Urothelium cell line (cell line): ENCODE measurements around the gene SMAD7.

ENCODE experiments used
- DNase-seq: peaks from one replicate; pipeline ENCODE4 v3.0.0; 2011; ENCODE audit warnings: low spot score, mixed read lengths
- FAIRE-seq: peaks from 2 replicates; lab custom pipeline; 2011; peaks lifted over from hg19 to GRCh38; lab: Jason Lieb, UNC

The SMAD7 gene

DNA sequence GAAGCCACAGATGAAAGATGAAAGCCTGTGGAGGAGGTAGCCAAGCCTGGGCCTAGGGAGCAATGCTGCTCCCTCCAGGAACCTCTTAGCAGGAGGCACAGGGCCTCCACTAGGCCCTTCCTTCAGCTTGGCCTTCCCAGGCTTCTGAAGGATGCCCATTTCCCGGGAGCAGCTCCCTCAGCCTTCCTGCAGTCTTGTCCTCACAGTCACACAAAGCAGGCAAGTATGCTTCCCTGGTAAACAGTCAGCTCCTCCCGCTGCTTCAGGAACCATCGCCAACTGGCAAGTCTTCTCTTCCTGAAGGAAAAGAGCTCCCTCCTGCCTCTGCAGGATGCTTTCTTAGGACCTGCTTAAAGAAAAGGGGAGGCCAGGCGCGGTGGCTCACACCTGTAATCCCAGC, 53.2 kb downstream of the SMAD7 start:
- DNase-seq = no peak
- no peak for FAIRE-seq

GRCh38 chr18:48896875-48897511, 53.8 kb downstream of the SMAD7 start:
- no peak for DNase-seq
- no peak for FAIRE-seq

- FAIRE-seq = no peak
These were observed 54.4 kb downstream of the SMAD7 start for GRCh38 chr18:48896326-48896874.

GRCh38 chr18:48894799-48895346, 55.9 kb downstream of the SMAD7 start:
- FAIRE-seq = no peak

More at GRCh38 chr18:48896326-48896874, 54.4 kb downstream of the SMAD7 start:
- DNase-seq = no peak

GRCh38 chr18:48893608-48894600, 56.9 kb downstream of the SMAD7 start:
- FAIRE-seq (no peak), DNase-seq (no peak)

More at GRCh38 chr18:48894799-48895346, 55.9 kb downstream of the SMAD7 start:
- DNase-seq = no peak

DNA sequence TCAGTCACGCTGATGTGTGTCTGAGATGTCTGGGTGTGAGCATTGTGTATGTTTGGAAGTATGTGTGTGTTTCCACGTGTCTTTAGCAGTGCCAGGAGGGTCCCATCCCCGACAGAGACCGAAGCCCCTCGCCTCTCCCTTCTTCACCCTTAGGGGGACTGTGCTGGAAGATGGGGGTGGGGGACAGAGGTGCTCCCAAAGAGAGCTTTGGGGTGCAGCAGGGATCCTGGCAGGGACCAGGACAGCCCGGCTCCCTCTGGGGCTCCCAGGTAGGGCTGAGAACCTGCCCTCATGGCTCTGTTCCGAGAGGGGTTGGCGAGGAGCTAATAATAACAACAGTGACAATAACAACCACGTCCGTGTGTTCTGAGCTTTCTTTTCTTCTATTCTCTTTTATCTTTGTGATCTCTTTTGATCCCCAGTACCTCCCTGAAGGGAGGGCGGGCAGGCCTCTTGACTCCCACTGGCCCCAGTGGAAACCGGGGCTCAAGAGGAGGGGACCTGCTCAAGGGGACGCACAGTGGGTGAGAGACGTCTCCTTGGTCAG, 57.6 kb downstream of the SMAD7 start:
- FAIRE-seq = no peak
- DNase-seq = no peak

- FAIRE-seq = no peak
These were observed 58.5 kb downstream of the SMAD7 start for GRCh38 chr18:48892146-48892855.

DNA sequence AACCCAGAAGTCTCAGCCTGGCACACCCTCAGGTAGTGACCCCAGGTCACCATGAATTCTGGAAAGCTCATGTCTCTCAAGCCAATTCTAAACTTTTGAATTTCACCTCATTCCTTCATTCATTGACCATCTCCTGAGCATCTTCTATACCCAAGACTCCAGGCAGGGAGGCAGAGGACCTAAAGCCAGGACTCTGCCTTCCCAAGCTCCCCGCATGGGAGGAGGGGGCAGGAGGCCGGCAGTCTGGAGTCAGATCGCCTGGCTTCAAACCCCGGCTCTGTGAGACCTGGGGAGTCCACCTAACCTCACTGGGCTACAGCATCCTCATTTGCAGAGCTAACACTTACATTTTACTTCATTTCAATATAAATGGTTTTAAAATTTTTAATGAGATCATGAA, 59.0 kb downstream of the SMAD7 start:
- no peak for DNase-seq
- FAIRE-seq = no peak

More at GRCh38 chr18:48892146-48892855, 58.5 kb downstream of the SMAD7 start:
- no peak for DNase-seq

- no peak for FAIRE-seq
These were observed 60.6 kb downstream of the SMAD7 start for GRCh38 chr18:48889981-48890762.

DNA sequence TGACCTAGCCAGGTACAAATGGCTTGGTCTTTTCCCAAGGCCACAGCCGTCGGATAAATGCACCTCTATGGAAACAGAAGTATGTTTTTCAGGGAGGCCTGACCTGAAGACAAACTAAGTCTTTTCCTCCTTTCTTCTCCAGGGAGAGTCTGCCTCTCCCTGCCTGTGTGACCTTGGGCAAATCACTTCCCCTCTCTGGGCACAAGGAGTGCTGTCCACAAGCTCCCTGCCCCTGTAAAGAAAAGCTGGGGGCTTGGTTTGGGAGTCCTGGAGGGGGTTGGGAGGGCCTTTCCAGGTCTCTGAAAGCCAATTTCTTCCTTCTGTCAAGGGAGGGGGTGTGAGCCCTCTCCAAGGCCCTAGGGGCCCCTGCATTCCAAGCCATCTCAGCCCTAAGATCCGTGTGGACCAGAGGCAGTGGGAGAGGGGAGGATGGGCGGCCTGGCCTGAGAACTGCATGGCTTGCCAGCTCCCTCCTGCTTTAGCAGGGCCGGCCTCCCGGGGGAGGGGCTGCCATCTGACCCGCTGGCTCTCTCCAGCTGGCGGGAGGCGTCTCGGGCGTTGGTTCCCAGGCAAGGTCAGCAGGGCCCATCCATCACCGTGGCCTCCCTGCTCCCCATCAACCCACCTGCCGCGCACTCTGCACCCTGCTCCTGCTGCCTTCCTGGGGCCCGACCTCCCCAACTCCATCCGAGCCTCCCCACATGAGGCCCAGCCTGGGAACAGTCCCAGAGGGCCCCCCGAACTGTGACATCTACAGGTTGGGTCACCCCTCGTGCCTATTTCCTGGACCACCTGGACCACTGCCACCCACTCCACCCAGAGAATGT, 61.4 kb downstream of the SMAD7 start:
- DNase-seq = no peak
- no peak for FAIRE-seq

More at GRCh38 chr18:48889981-48890762, 60.6 kb downstream of the SMAD7 start:
- no peak for DNase-seq

DNA sequence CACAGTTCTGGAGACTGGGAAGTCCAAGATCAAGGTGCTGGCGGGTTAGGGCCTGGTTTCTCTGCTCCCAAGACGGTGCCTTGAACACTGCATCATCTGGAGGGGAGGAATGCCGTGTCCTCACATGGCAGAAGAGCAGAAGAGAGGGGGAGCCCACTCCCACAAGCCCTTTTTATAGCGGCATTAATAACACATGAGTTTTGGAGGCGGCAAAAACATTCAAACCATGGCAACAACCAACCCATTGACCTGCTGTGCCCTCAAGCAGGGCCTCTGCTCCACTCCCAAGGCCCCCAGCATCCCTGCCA, 62.0 kb downstream of the SMAD7 start:
- DNase-seq = no peak
- no peak for FAIRE-seq

- FAIRE-seq (no peak), DNase-seq (no peak)
These were observed 62.6 kb downstream of the SMAD7 start for GRCh38 chr18:48887905-48888772.

- no peak for DNase-seq
- FAIRE-seq = no peak
These were observed 63.4 kb downstream of the SMAD7 start for GRCh38 chr18:48887294-48887904.

DNA sequence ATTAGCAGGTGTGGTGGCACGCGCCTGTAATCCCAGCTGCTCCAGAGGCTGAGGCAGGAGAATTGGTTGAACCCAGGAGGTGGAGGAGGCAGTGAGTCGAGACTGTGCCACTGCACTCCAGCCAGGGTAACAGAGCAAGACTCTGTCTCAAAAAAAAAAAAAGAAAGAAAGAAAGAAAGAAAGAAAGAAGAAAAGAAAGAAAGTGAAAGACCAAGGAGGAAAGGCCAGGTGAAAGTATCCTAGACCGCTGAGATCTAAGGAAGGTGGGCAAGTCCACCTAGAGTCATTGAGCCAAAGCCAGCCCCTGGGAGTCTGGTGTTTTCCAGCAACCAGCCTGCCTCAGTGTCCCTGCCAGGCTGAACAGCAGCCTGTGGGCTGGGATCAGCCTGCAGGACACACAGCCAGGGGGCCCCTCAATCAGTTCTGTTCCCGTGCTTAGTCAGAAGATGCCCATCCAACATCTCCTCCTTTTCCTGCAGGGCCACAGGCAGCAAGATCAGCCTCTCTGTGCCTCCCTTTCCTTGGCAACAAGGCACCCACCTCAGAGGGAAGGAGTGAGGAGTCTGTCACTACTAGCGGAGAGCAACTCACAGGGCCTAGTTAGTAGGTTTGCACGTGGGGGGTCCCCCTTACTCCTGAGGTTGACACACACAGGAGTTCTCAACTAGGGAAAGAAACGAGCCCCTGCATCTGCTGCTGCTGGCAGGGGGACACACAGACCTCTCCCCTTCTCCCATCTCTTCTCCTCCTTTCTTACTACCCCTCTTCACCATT, 64.1 kb downstream of the SMAD7 start:
- FAIRE-seq (no peak), DNase-seq (no peak)

DNA sequence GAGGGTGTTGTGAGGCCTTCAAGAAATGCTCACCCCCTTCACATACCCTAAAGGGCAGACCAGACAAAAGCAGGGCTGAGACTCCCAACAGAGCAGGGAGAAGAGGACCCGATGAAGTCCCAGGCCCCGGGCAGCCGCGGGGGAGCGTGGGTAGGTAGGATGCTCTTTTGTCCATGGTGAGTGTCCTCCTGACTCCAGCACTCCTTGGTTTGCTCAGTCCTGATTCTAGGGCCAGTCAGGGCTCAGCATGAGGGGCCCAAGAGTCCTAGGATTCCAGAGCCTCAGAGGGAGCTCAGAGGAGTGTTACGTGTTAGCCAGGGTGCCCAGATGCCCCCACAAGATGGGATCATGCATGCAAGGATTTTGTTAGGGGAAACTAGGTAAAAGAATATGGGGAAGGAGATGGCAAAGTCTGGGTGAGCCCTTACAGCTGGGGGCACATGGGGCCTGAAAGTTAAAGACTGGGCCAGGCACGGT, 64.8 kb downstream of the SMAD7 start:
- DNase-seq = no peak
- FAIRE-seq = no peak

DNA sequence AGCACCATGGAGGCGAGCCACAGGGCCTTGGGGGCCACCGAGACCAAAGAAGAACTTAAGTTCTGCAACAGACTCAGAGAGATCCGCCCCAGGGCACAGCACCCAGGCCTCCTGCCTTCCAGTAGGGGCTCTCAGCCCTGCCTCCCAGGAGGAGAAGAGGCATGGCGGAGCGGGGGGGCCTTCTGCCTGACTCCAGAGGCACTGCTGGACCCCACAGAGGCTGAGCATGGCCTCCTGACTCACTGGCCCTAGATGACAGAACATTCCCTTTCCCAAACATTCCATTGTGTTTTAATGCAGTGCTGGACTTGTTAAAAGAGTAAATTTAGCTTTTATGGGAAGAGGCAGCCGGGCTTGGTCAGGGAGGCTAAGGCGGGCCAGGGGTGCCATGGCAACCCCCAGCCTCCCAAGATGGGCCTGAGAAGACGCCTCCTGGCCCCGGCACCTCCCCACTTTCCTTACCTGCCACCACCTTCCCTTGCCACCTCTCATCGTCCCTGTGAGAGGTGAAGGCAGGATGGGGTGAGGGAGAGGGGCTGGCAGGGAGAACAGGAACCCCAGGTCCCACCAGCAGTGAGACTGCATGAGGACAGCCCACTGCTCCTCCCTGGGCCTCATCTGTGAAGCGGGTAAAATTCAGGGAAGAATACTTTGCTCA, 65.4 kb downstream of the SMAD7 start:
- DNase-seq = no peak
- FAIRE-seq = no peak
